ENCODE data around the gene PRAC1.
A peak's percentile ranks its signal among the peaks of the same experiment; 100 is the strongest.

PRAC1 gene

DNA sequence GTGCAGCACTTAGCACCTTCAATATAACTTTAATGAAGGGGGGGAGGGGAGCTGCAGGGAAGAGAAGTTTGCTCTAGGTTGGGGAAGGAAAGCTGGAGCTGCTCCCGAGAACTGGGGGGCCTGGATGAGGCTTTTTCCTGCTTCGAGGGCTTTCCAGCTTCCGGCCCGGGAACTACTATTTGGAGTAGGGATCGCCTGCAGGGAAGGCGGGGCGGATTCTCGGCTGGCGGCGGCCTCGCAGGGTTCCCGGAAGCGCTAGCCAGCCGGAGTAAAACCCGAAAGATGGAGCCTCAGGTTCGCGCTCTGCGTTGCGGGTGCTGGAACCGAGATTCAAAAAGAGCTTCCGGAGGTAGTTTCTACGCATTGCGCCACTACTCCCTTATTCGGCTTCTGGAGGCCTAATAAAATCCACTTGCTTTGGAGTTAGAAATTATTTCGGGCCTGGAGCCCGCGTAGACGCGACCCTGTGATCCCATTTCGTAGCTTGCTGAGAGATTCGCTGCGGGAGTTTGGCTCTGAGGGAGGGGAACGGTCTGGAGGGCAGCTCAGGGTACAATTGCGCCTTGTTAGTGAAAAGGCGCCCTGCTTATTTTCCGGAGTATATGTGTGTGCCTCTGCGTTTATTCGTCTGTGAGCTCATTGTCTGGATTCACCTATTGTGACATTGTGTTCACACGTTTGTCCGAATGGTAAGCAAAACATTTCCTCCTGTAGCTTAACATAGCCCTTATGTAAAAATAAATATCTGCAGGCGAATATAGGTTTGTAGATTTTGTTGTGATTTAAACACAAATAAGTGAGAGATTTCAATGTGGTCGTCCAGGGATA is 1.3 kb upstream of the PRAC1 start:
- H3K27ac ChIP-seq = peak overlapping the region; percentile 98
- no peak; the same call in 1 of the 2 replicates for TF ChIP-seq ZFX (IDR thresholded peaks at IDR 0.05)
- TF ChIP-seq, protein P1, sequence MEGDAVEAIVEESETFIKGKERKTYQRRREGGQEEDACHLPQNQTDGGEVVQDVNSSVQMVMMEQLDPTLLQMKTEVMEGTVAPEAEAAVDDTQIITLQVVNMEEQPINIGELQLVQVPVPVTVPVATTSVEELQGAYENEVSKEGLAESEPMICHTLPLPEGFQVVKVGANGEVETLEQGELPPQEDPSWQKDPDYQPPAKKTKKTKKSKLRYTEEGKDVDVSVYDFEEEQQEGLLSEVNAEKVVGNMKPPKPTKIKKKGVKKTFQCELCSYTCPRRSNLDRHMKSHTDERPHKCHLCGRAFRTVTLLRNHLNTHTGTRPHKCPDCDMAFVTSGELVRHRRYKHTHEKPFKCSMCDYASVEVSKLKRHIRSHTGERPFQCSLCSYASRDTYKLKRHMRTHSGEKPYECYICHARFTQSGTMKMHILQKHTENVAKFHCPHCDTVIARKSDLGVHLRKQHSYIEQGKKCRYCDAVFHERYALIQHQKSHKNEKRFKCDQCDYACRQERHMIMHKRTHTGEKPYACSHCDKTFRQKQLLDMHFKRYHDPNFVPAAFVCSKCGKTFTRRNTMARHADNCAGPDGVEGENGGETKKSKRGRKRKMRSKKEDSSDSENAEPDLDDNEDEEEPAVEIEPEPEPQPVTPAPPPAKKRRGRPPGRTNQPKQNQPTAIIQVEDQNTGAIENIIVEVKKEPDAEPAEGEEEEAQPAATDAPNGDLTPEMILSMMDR (conservative IDR thresholded peaks at IDR 0.05) = no peak

- H3K27ac ChIP-seq = peak within 1 kb of the TSS; percentile 98
- 0 out of 2 replicates have a peak, but pooled peaks have one; percentile 4 for TF ChIP-seq ZFX (IDR thresholded peaks at IDR 0.05)
- TF ChIP-seq, protein P1 (conservative IDR thresholded peaks at IDR 0.05) = no peak
Measured at GRCh38 chr17:48722915-48723422, 651 bp upstream of the PRAC1 start, which contains the start of gene PRAC2. TSS of gene PRAC2 (plus strand) at chr17:48723185. CDS start at chr17:48724411, 1,226 bp downstream.

DNA sequence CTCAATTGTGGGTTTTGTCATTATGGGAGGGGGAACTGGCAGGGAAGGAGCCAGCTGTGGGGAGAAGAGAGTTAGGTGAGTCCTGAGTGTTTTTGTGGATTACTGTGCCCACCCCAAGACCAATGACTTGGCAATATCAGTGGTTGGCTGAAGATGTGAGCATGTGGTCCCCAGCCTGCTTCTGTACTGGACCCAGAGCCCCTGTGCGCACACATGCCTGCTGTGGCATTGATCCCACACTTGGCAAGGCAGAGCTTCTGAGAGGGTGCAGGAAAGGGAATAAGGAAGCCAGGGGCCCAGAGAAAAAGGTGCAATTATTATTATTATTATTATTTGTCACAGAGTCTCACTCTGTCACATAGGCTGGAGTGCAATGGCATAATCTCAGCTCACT is 1.3 kb downstream of the PRAC1 start:
- no peak for TF ChIP-seq ZFX (IDR thresholded peaks at IDR 0.05)
- TF ChIP-seq, protein P1 (conservative IDR thresholded peaks at IDR 0.05) = no peak
- H3K27ac ChIP-seq = peak overlapping the region; percentile 98

DNA sequence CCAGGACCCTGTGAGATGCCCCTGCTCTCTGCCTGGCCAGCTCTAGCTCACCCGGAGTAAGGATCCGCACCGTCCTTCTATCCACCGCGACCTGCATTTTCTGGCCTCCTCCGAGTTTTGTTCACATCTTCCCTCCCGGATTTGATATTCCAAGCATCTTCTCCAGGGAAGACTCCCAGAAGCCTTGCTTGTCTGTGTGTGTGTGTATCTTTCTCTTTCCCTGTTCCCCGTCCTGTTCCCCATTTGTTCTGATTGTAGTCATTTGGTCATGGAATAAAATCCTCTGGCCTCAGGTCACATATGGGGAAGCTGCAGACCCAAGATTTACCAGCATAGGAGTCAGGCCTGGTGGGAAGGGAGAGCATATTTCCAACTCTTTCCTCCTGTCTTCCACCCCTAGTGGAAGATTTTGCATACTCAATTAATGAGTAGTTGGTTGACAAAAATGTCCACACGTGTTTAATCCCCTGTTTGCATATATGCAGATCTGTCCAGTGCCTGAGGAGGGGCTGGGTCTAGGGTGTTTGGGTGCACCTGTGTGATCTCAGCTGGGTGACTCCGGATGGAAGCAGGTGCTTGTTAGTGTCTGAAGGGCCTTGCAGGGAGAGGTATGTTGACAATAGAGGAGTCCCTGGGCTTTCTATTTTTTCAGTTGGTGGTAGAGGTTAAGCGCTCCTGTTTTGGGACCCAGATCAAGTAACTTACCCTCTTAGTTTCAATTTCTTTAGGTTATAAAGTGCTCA is 1.9 kb downstream of the PRAC1 start:
- H3K27ac ChIP-seq = peak overlapping the region; percentile 98
- TF ChIP-seq, protein P1 (conservative IDR thresholded peaks at IDR 0.05) = no peak
- TF ChIP-seq ZFX (IDR thresholded peaks at IDR 0.05) = no peak

DNA sequence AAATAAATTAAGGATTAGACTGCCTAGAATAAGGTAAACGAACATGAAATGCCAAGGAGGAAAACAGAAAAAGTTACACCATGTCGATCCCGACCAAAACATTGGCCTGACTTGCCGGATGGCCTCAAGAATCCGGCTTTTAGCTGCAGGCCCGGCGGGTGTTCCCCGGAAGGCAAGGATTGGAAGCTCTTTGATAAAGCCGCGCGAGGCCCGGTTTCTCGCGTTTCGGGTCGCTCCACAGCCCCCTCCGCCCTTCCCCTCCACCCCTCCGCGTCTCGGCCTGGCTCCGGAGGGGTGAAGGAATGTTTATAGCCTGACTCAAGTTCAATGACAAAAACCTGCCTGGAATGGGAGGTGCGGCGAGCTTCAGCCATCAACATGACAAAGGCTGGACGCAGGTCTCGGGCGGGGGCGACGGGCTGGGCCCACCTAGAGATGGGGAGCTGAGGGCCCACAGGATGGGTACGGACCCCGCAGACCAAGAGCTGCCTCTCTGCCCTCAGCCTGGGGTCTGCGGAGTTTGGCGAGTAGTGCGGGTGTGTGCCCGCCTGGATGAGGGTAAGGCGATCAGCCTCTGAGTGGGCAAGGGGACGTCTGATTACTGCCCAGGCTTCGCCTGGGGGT is 2.6 kb downstream of the PRAC1 start:
- peak overlapping the region; percentile 98 for H3K27ac ChIP-seq
- no peak; the same call in 1 of the 2 replicates for TF ChIP-seq ZFX (IDR thresholded peaks at IDR 0.05)
- TF ChIP-seq, protein P1 (conservative IDR thresholded peaks at IDR 0.05) = no peak

- H3K27ac ChIP-seq = peak overlapping the region; percentile 98
- TF ChIP-seq, protein P1 (conservative IDR thresholded peaks at IDR 0.05) = no peak
- TF ChIP-seq ZFX (IDR thresholded peaks at IDR 0.05) = peak; percentile 56
Measured at GRCh38 chr17:48718761-48719641, 3.3 kb downstream of the PRAC1 start.
